Testis (tissue), 2 donors: ENCODE measurements around the gene PCSK5.

Experiments used
- POLR2A ChIP-seq: fragments of 450-650 bp; IDR thresholded peaks from one replicate; pipeline ENCODE4 v1.6.1; 2017; ENCODE audit warnings: antibody characterized with exemption, mild to moderate bottlenecking, moderate library complexity
- TF ChIP-seq, protein P1 (sequence below), 3 experiments: fragments of 450-650 bp in 2 of 3; fragments of 200-600 bp in 1 of 3; sonication (generic) in 1 of 3; IDR thresholded peaks; one replicate each; pipeline ENCODE4 v1.5.1; 2016 to 2019; ENCODE audit warnings: antibody characterized with exemption in 3 of 3, mild to moderate bottlenecking in 2 of 3, moderate library complexity in 1 of 3

- TF ChIP-seq, protein P1, sequence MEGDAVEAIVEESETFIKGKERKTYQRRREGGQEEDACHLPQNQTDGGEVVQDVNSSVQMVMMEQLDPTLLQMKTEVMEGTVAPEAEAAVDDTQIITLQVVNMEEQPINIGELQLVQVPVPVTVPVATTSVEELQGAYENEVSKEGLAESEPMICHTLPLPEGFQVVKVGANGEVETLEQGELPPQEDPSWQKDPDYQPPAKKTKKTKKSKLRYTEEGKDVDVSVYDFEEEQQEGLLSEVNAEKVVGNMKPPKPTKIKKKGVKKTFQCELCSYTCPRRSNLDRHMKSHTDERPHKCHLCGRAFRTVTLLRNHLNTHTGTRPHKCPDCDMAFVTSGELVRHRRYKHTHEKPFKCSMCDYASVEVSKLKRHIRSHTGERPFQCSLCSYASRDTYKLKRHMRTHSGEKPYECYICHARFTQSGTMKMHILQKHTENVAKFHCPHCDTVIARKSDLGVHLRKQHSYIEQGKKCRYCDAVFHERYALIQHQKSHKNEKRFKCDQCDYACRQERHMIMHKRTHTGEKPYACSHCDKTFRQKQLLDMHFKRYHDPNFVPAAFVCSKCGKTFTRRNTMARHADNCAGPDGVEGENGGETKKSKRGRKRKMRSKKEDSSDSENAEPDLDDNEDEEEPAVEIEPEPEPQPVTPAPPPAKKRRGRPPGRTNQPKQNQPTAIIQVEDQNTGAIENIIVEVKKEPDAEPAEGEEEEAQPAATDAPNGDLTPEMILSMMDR (IDR thresholded peaks at IDR 0.05): no peak
- no peak for TF ChIP-seq POLR2A
Measured at GRCh38 chr9:76185432-76185831, 295.0 kb downstream of the PCSK5 start.
